ENCODE data around the gene CLDN5.

CLDN5 gene

GRCh38 chr22:19488285-19488684 is 35.9 kb downstream of the CLDN5 start:
- TF ChIP-seq Cebpa-rat (IDR thresholded peaks at IDR 0.05): no peak

GRCh38 chr22:19483481-19484244 is 40.5 kb downstream of the CLDN5 start:
- no peak overlapping the region for H3K27ac ChIP-seq

More at GRCh38 chr22:19488285-19488684, 35.9 kb downstream of the CLDN5 start:
- Histone ChIP-seq H3K4me1 (no peaks in the 10 kb centered on the region), H4K20me1 (peaks cover 0 to 47% (median 13%) of the 10 kb centered on the region in 11 experiments; a peak in 8 of 22 replicates), H3K27me3 (no peaks in the 10 kb centered on the region), H3K9me3 (replicated peaks in 1 of 11) (no peaks in the 10 kb centered on the region), H3K27ac (no peak overlapping the region), H3K4me2 (no peak overlapping the region), H3K4me3 (no peak overlapping the region), H3K9ac (no peak overlapping the region), H3K36me3 (peaks cover 4 to 100% (median 91%) of the 10 kb centered on the region in 11 experiments; a peak in 21 of 22 replicates)

DNA sequence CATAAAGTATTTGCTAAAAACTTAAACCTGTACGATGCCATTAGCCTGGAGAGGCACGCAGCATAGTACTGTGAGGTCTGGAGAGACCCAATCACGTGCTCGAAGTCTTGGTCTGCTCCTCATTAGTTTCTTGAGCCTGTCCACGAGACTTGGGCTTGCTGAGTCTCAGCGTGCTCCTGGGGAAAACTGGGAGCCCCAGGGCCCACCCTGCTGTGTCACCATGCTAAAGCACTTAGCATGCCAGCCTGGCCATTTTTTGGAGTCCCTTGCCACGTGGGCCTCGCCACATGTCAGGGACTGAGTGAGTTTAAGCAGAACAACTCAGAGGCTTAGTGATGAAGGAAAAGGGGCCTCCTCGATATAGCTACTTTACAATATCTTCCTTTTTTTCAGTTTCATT is 41.9 kb downstream of the CLDN5 start:
- Histone ChIP-seq H4K20me1 (peaks cover 2 to 32% (median 14%) of the 10 kb centered on the region in 11 experiments; a peak in 20 of 22 replicates), H3K4me1 (peaks cover 18 to 26% (median 22%) of the 10 kb centered on the region in 10 experiments), H3K9ac (peak overlapping the region in 1 of 11 experiments; percentile 41; a peak in 2 of 22 replicates), H3K36me3 (peaks cover 4 to 63% (median 60%) of the 10 kb centered on the region in 11 experiments; a peak in 21 of 22 replicates), H3K27ac (no peak overlapping the region), H3K4me3 (no peak overlapping the region), H3K9me3 (replicated peaks in 1 of 11) (no peaks in the 10 kb centered on the region), H3K27me3 (no peaks in the 10 kb centered on the region), H3K4me2 (no peak overlapping the region)
- no peak for TF ChIP-seq Cebpa-rat (IDR thresholded peaks at IDR 0.05)

More at GRCh38 chr22:19483481-19484244, 40.5 kb downstream of the CLDN5 start:
- Histone ChIP-seq H3K4me1 (peaks cover 9 to 17% (median 13%) of the 10 kb centered on the region in 10 experiments), H3K27me3 (no peaks in the 10 kb centered on the region), H3K36me3 (peaks cover 4 to 76% (median 73%) of the 10 kb centered on the region in 11 experiments; a peak in 21 of 22 replicates), H3K9ac (no peak overlapping the region), H3K4me2 (no peak overlapping the region), H3K9me3 (replicated peaks in 1 of 11) (no peaks in the 10 kb centered on the region), H3K4me3 (no peak overlapping the region), H4K20me1 (peaks cover 0 to 34% (median 2%) of the 10 kb centered on the region in 11 experiments; a peak in 14 of 22 replicates)
- no peak for TF ChIP-seq Cebpa-rat (IDR thresholded peaks at IDR 0.05)

DNA sequence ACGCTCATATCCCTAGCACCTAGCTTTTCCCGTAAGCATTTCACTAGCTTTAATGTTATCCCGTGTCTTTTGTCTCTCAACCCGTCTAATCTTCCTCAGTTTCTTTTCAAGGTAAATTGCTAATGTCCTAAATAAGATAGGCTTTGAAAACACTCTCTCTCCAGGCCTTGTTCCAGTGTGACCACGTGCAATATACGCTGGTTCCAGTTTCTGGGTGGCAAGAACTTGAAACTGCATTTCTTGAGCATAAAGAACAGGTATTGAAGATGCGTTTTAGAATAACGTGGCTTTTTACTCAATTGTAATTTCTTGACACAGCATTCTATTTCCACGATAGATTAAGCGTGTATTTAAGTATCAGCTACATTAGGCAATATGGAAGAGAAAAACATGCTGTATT is 43.4 kb downstream of the CLDN5 start:
- peaks cover 4 to 58% (median 52%) of the 10 kb centered on the region in 11 experiments; a peak in 21 of 22 replicates for H3K36me3 ChIP-seq
- TF ChIP-seq Cebpa-rat (IDR thresholded peaks at IDR 0.05): no peak
- H3K9me3 ChIP-seq (replicated peaks in 1 of 11): no peaks in the 10 kb centered on the region
- H4K20me1 ChIP-seq: peaks cover 13 to 40% (median 27%) of the 10 kb centered on the region in 11 experiments; a peak in 20 of 22 replicates
- H3K4me2 ChIP-seq: peak overlapping the region; percentile 89 to 97 (median 95); a peak in 21 of 22 replicates
- H3K4me3 ChIP-seq: peak overlapping the region in 9 of 10 experiments; percentile 79 to 98 (median 95); a peak in 18 of 20 replicates
- H3K27ac ChIP-seq: peak overlapping the region in 3 of 11 experiments; percentile 97 to 99 (median 99); a peak in 3 of 22 replicates
- H3K4me1 ChIP-seq: peaks cover 22 to 37% (median 26%) of the 10 kb centered on the region in 10 experiments
- H3K27me3 ChIP-seq: no peaks in the 10 kb centered on the region
- H3K9ac ChIP-seq: peak overlapping the region in 10 of 11 experiments; percentile 91 to 99 (median 96); a peak in 17 of 22 replicates

- Histone ChIP-seq H3K4me2 (peak overlapping the region; percentile 89 to 97 (median 95)), H3K27ac (peak overlapping the region in 10 of 11 experiments; percentile 97 to 100 (median 99); a peak in 18 of 22 replicates), H3K9ac (peak overlapping the region; percentile 91 to 99 (median 97); a peak in 21 of 22 replicates), H4K20me1 (peaks cover 19 to 44% (median 33%) of the 10 kb centered on the region in 11 experiments; a peak in 21 of 22 replicates), H3K4me1 (peaks cover 22 to 37% (median 26%) of the 10 kb centered on the region in 10 experiments), H3K9me3 (replicated peaks in 1 of 11) (no peaks in the 10 kb centered on the region), H3K4me3 (peak overlapping the region; percentile 79 to 98 (median 94)), H3K27me3 (no peaks in the 10 kb centered on the region), H3K36me3 (peaks cover 8 to 58% (median 52%) of the 10 kb centered on the region in 11 experiments)
- TF ChIP-seq Cebpa-rat (IDR thresholded peaks at IDR 0.05): no peak
Observed at GRCh38 chr22:19480173-19480568, 44.0 kb downstream of the CLDN5 start.

DNA sequence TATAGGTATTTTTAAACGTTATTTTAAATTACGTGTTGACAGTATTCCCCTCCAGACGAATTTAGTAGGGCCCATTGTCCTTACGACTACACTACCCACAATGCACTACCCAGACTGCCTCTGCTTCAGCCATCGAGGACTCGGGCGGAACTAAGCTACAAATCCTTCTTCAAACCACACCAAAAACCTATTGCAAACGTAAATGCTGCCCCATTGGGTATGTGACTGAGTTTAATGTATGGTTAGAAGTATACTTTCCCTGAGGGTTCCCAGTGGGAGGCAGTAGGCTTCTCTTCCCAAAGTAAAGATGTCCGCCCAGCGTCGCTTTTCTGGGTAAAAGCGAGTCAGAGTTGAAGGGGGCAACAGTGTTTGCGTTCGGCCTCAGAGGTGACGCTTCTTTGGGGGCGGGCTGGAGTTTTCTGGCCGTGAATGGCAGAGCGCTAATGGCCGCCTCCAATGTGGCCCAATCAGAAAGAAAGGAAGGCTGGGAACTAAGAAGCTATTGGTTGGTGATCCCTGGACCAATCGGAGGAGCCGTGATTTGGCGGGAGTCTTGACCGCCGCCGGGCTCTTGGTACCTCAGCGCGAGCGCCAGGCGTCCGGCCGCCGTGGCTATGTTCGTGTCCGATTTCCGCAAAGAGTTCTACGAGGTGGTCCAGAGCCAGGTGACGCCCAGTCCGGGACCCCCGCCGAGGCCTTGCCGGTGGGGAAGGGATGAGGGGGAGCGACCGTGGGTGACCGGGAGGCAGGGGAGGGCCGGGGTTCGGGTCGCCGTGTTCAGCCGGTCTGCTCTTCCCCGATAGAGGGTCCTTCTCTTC is 44.6 kb downstream of the CLDN5 start, which contains the start of gene CDC45:
Gene CDC45 (plus strand): TSS at position 566 of the 818 bp plus-strand sequence. CDS start 49 bp downstream, at position 615.
- no peaks in the 10 kb centered on the region for H3K9me3 ChIP-seq (replicated peaks in 1 of 11)
- TF ChIP-seq Cebpa-rat (IDR thresholded peaks at IDR 0.05): no peak
- peaks cover 25 to 50% (median 38%) of the 10 kb centered on the region in 11 experiments; a peak in 21 of 22 replicates for H4K20me1 ChIP-seq
- H3K27me3 ChIP-seq: no peaks in the 10 kb centered on the region
- H3K27ac ChIP-seq: peak within 1 kb of the TSS; percentile 97 to 100 (median 99)
- peaks cover 22 to 37% (median 26%) of the 10 kb centered on the region in 10 experiments for H3K4me1 ChIP-seq
- H3K36me3 ChIP-seq: peaks cover 13 to 58% (median 52%) of the 10 kb centered on the region in 11 experiments
- peak within 1 kb of the TSS; percentile 90 to 100 (median 96) for H3K4me2 ChIP-seq
- peak within 1 kb of the TSS; percentile 91 to 99 (median 97) for H3K9ac ChIP-seq
- H3K4me3 ChIP-seq: peak within 1 kb of the TSS; percentile 79 to 98 (median 94)

DNA sequence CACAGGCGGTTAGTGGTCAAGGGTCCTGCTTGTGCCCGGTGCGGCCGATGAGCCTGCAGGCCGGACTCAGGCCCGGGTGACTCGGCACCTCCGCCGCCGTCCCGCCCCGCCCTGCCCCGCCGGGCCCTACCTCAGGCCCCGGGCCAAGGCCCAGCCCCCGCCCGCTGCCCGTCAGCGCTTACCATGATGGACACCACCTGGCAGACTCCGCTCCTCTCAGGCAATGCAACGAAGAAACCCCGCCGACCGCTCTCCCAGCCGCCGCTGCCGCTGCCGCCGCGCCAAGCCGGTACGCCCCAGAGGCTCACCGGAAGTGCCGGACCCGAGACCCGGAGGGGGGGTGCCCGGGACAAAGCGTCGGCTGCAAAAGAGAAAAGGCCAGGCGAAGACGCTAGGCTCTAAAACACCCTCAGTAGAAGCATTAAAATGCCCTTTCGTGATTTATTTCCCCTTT is 45.3 kb downstream of the CLDN5 start, which contains the start of gene UFD1:
Gene UFD1 (minus strand): TSS at position 293 of the 454 bp plus-strand sequence. CDS start 108 bp downstream, at position 185.
- Histone ChIP-seq H3K36me3 (peaks cover 15 to 58% (median 51%) of the 10 kb centered on the region in 11 experiments), H3K9ac (peak within 1 kb of the TSS; percentile 91 to 99 (median 97)), H3K4me3 (peak within 1 kb of the TSS; percentile 79 to 98 (median 94)), H3K27me3 (no peaks in the 10 kb centered on the region), H3K4me1 (peaks cover 22 to 37% (median 26%) of the 10 kb centered on the region in 10 experiments), H3K9me3 (replicated peaks in 1 of 11) (no peaks in the 10 kb centered on the region), H3K4me2 (peak within 1 kb of the TSS; percentile 90 to 100 (median 96)), H4K20me1 (peaks cover 29 to 54% (median 44%) of the 10 kb centered on the region in 11 experiments; a peak in 21 of 22 replicates), H3K27ac (peak within 1 kb of the TSS; percentile 97 to 100 (median 99))
- TF ChIP-seq Cebpa-rat (IDR thresholded peaks at IDR 0.05): no peak
